Endodermal cell (in vitro differentiated cells): Measurements from ENCODE around the gene GKAP1. TPM values are rescaled to one million over a fixed set of nuclear protein-coding genes. Genes with fewer than 3 reads are reported as not detected.
A peak's percentile ranks its signal among the peaks of the same experiment; 100 is the strongest.

Experiments
- DNase-seq: peaks from one replicate; pipeline ENCODE4 v3.0.0-alpha.2; 2017
- H3K27ac ChIP-seq: 2 replicates; pipeline ENCODE4 v1.5.1; 2013; ENCODE audit warnings: mild to moderate bottlenecking, low read depth, low read length, moderate library complexity
- H3K27me3 ChIP-seq: 2 replicates; pipeline ENCODE4 v1.6.1; 2013; ENCODE audit warnings: mild to moderate bottlenecking, low read length, moderate library complexity; ENCODE audit not compliant: insufficient read depth, control insufficient read depth, poor library complexity, severe bottlenecking
- H3K36me3 ChIP-seq: 2 replicates; pipeline ENCODE4 v1.7.0; 2013; ENCODE audit warnings: mild to moderate bottlenecking, low read length, moderate library complexity; ENCODE audit not compliant: control insufficient read depth, insufficient read depth
- H3K4me1 ChIP-seq: one replicate; pipeline ENCODE4 v1.7.0; 2013; ENCODE audit warnings: low read length; ENCODE audit not compliant: control insufficient read depth, insufficient read depth
- H3K4me3 ChIP-seq: 2 replicates; pipeline ENCODE4 v1.5.1; 2013; ENCODE audit warnings: mild to moderate bottlenecking, low read length, moderate library complexity
- H3K9ac ChIP-seq: 2 replicates; pipeline ENCODE4 v1.6.1; 2013; ENCODE audit warnings: mild to moderate bottlenecking, low read length, moderate library complexity; ENCODE audit not compliant: poor library complexity, severe bottlenecking; ENCODE audit errors: extremely low read depth
- H3K9me3 ChIP-seq: 2 replicates; pipeline ENCODE4 v1.6.1; 2013; ENCODE audit warnings: mild to moderate bottlenecking, low read length, moderate library complexity; ENCODE audit not compliant: control insufficient read depth
- H3K27ac Mint-ChIP-seq: 2 replicates; pipeline ENCODE4 v1.8.0; 2020; ENCODE audit warnings: mixed read lengths
- H3K27me3 Mint-ChIP-seq: 2 replicates; pipeline ENCODE4 v1.8.0; 2021; ENCODE audit warnings: mild to moderate bottlenecking, mixed read lengths; ENCODE audit not compliant: insufficient read depth
- H3K36me3 Mint-ChIP-seq: 2 replicates; pipeline ENCODE4 v1.8.0; 2020; ENCODE audit warnings: low read depth, mixed read lengths
- H3K4me1 Mint-ChIP-seq: 2 replicates; pipeline ENCODE4 v1.8.0; 2020; ENCODE audit warnings: mixed read lengths
- H3K4me3 Mint-ChIP-seq: 2 replicates; pipeline ENCODE4 v1.8.0; 2020; ENCODE audit warnings: mild to moderate bottlenecking, moderate library complexity, mixed read lengths
- H3K9me3 Mint-ChIP-seq: 2 replicates; pipeline ENCODE4 v1.8.0; 2020; ENCODE audit warnings: mild to moderate bottlenecking, mixed read lengths
- CTCF ChIP-seq: fragments of 200-600 bp; sonication (generic); conservative IDR thresholded peaks from 2 replicates; pipeline ENCODE4 v1.5.0; 2021; ENCODE audit warnings: antibody characterized with exemption, mild to moderate bottlenecking
- WGBS, 2 experiments: methylation state at CpG; one replicate each; pipeline versions ENCODE4 v1.1.5 to v1.1.7; 2013; ENCODE audit warnings: missing lambda C conversion rate in 2 of 2, mixed read lengths in 1 of 2; ENCODE audit not compliant: insufficient coverage in 1 of 2, insufficient read length in 1 of 2; 5-methylcytosine and 5-hydroxymethylcytosine counted together
- total RNA-seq, 2 donors: library from RNA; stranded (reverse); fragmentation: NEBNext Ultra II Directional in 1 of 2; extraction: Animal tissue kit (Norgen Biotek cat#: 25700) in 1 of 2; gene quantifications; 2 replicates in 1 of 2; 3 replicates in 1 of 2; pipeline ENCODE4 v1.2.1, GENCODE V29; 2021

The GKAP1 gene
- total RNA-seq, 2 donors from 2014 or later: 8.5 to 13.5 TPM

DNA sequence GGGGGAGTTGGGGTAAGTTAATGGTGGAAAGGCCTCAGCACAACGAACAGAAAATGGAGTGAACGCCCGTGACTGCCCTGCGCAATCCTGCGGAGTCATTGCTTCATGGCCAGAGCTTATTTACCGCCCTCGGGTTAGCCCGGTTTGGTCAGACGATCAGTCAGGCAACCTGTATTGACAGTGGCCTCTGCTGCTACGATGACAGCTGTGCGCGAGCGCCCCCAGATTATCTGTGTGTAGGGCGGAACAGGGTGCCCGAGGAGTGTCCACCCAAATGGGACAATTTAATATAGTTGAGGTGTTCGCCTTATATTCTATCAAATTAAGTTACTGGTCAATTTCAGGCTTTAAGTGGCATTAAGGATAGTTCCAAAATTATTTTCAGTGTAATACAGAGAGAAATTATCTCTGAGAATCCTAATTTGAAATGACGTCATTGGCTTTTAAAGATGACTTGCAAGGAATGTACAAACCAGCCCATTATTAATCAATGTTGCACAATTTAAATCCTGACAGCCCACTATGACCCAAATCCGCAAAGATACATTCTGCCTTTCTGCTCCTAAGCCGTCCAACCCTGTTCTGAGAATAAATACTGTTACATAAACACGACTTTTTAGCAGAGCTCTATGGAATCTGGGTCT, 108.9 kb downstream of the GKAP1 start:
- Mint-ChIP-seq H3K4me3 (peak overlapping the region; percentile 90), H3K9me3 (peaks cover 9% of the 10 kb centered on the region), H3K4me1 (peaks cover 14% of the 10 kb centered on the region), H3K27me3 (peaks cover 8% of the 10 kb centered on the region), H3K36me3 (peaks cover 18% of the 10 kb centered on the region), H3K27ac (peak overlapping the region; percentile 98)
- Histone ChIP-seq H3K36me3 (peaks cover 11% of the 10 kb centered on the region), H3K9me3 (peaks cover 16% of the 10 kb centered on the region), H3K4me1 (no peaks in the 10 kb centered on the region), H3K27ac (peak overlapping the region; percentile 99), H3K27me3 (no peaks in the 10 kb centered on the region), H3K9ac (peak overlapping the region; percentile 99), H3K4me3 (peak overlapping the region; percentile 92)
- TF ChIP-seq CTCF: peak; percentile 41
- DNase-seq: peak; percentile 78
- WGBS, 2 experiments: 24% methylated on average over 10 to 20 of the region's 20 CpGs

- peaks cover 5% of the 10 kb centered on the region for H3K27me3 Mint-ChIP-seq
- Histone ChIP-seq H3K36me3 (peaks cover 11% of the 10 kb centered on the region), H3K4me1 (no peaks in the 10 kb centered on the region), H3K27ac (peak within 1 kb of the TSS; percentile 99), H3K4me3 (peak within 1 kb of the TSS; percentile 92), H3K9ac (peak within 1 kb of the TSS; percentile 99), H3K27me3 (no peaks in the 10 kb centered on the region), H3K9me3 (peaks cover 16% of the 10 kb centered on the region)
- peaks cover 14% of the 10 kb centered on the region for H3K4me1 Mint-ChIP-seq
- H3K4me3 Mint-ChIP-seq: peak within 1 kb of the TSS; percentile 90
- no peak for TF ChIP-seq CTCF
- peak; percentile 94 for DNase-seq
- H3K27ac Mint-ChIP-seq: peak within 1 kb of the TSS; percentile 98
- peaks cover 18% of the 10 kb centered on the region for H3K36me3 Mint-ChIP-seq
- H3K9me3 Mint-ChIP-seq: peaks cover 9% of the 10 kb centered on the region
- WGBS, 2 experiments: 0% methylated on average over 18 to 67 of the region's 67 CpGs
Observed at GRCh38 chr9:83707768-83708514, 109.6 kb downstream of the GKAP1 start, which contains the start of gene UBQLN1. UBQLN1 (minus strand) TSS chr9:83707958; CDS start chr9:83707679, 279 bp downstream.

DNA sequence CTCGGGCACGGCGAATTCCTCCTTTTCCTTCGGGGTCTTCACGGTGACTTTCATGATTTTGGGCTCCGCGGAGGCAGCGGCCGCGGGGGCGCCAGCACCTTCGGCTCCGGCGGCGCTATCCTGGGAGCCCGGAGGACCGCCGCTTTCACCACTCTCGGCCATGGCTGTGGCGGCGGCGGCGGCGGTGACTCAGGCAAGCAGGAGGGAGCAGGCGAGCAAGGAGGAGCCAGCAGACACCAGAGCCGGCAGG, 110.1 kb downstream of the GKAP1 start:
- Mint-ChIP-seq H3K4me3 (peak overlapping the region; percentile 90), H3K27me3 (peaks cover 2% of the 10 kb centered on the region), H3K4me1 (peaks cover 14% of the 10 kb centered on the region), H3K9me3 (peaks cover 9% of the 10 kb centered on the region), H3K27ac (peak overlapping the region; percentile 98), H3K36me3 (peaks cover 18% of the 10 kb centered on the region)
- no peak for TF ChIP-seq CTCF
- Histone ChIP-seq H3K4me3 (peak overlapping the region; percentile 92), H3K27me3 (no peaks in the 10 kb centered on the region), H3K27ac (peak overlapping the region; percentile 99), H3K9ac (peak overlapping the region; percentile 99), H3K4me1 (no peaks in the 10 kb centered on the region), H3K36me3 (peaks cover 11% of the 10 kb centered on the region), H3K9me3 (peaks cover 16% of the 10 kb centered on the region)
- 0% methylated on average over 1 to 26 of the region's 26 CpGs for WGBS, 2 experiments
- no peak for DNase-seq
